Neutrophil (primary cell): ENCODE measurements around the gene DHPS.

Experiments used
- H3K27ac ChIP-seq: fragments of 200-600 bp; sonication (generic); 2 replicates; pipeline ENCODE4 v1.5.1; 2016; ENCODE audit warnings: mild to moderate bottlenecking, moderate library complexity
- H3K27me3 ChIP-seq: fragments of 200-600 bp; sonication (generic); 2 replicates; pipeline ENCODE4 v1.6.0; 2016; ENCODE audit warnings: mild to moderate bottlenecking
- H3K36me3 ChIP-seq: fragments of 200-600 bp; sonication (generic); 2 replicates; pipeline ENCODE4 v1.5.1; 2017
- H3K4me1 ChIP-seq, 2 experiments: fragments of 200-600 bp in 1 of 2; sonication (generic) in 1 of 2; 1 replicate in 1 of 2; 2 replicates in 1 of 2; pipeline versions ENCODE4 v1.5.1 to v1.6.1; 2013 to 2016; ENCODE audit warnings: low read depth in 1 of 2, low read length in 1 of 2, mild to moderate bottlenecking in 1 of 2, moderate library complexity in 1 of 2; ENCODE audit not compliant: control insufficient read depth in 1 of 2, insufficient read depth in 1 of 2
- H3K4me3 ChIP-seq, 2 experiments: fragments of 200-600 bp in 1 of 2; sonication (generic) in 1 of 2; 1 replicate in 1 of 2; 2 replicates in 1 of 2; pipeline ENCODE4 v1.5.1; 2013 to 2016; ENCODE audit warnings: low read depth in 1 of 2, low read length in 1 of 2, mild to moderate bottlenecking in 1 of 2, moderate library complexity in 1 of 2
- H3K9me3 ChIP-seq: fragments of 200-600 bp; sonication (generic); 2 replicates; pipeline ENCODE4 v1.5.1; 2016
- TF ChIP-seq, protein P1 (sequence below): fragments of 200-600 bp; sonication (generic); IDR thresholded peaks from 2 replicates; pipeline ENCODE4 v1.5.1; 2016; ENCODE audit warnings: antibody characterized with exemption

DHPS gene

DNA sequence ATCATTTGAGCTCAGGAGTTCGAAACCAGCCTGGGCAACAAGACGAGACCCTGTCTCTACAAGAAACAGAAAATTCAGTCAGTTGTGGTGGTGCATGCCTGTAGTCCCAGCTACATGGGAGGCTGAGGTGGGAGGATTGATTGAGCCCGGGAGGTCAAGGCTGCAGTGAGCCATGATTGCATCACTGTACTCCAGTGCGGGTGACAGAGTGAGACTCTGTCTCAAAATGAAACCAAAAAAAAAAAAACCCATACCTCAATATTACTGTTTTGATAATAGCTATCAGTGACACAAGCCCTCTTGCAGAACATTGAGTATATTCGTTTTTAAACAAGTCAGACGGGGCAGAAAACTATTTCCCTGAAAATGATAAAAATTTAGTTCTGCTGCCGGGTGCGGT lies 54.7 kb downstream of the DHPS start:
- Histone ChIP-seq H3K36me3 (peaks cover 73% of the 10 kb centered on the region), H3K27me3 (no peaks in the 10 kb centered on the region), H3K9me3 (peaks cover 20% of the 10 kb centered on the region), H3K4me1 (no peaks in the 10 kb centered on the region), H3K27ac (no peak overlapping the region), H3K4me3 (no peak overlapping the region)
- TF ChIP-seq, protein P1, sequence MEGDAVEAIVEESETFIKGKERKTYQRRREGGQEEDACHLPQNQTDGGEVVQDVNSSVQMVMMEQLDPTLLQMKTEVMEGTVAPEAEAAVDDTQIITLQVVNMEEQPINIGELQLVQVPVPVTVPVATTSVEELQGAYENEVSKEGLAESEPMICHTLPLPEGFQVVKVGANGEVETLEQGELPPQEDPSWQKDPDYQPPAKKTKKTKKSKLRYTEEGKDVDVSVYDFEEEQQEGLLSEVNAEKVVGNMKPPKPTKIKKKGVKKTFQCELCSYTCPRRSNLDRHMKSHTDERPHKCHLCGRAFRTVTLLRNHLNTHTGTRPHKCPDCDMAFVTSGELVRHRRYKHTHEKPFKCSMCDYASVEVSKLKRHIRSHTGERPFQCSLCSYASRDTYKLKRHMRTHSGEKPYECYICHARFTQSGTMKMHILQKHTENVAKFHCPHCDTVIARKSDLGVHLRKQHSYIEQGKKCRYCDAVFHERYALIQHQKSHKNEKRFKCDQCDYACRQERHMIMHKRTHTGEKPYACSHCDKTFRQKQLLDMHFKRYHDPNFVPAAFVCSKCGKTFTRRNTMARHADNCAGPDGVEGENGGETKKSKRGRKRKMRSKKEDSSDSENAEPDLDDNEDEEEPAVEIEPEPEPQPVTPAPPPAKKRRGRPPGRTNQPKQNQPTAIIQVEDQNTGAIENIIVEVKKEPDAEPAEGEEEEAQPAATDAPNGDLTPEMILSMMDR, result no peak
